ENCODE data around the gene KRT73. TPM values are rescaled to one million over a fixed set of nuclear protein-coding genes. Genes with fewer than 3 reads are reported as not detected.

KRT73 gene
- total and polyA plus RNA-seq, 2 of the 8 experiments (the other 6 are each of a cell fraction or from before 2014, with no cell fraction given): not detected

DNA sequence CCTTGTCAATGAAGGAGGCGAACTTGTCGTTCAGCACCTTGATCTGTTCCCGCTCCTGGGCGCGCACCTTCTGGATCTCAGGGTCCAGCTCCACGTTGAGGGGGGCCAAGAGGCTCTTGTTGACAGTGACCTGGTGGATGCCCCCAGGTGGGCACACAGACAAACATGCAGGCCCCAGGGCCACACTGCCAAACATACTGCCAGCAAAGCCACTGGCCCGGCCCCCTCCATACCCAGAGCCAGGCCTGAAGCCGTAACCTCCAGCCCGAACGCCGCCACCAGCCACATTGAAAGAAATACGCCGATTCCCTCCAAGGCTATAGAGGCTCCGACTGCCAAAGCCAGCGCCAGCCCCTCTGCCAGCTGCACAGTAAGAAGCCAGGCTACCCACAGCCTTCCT lies 45.1 kb downstream of the KRT73 start:
- Histone ChIP-seq H2AK5ac (ENCODE audit: low read depth, low read length) (no peak overlapping the region), H3K4me2 (ENCODE audit: insufficient read depth in 1 of 2, low read depth in 2 of 2, low read length in 2 of 2) (no peak overlapping the region), H3K4ac (replicated peaks; ENCODE audit: insufficient read length, low read depth, low read length) (no peak overlapping the region), H4K91ac (replicated peaks; ENCODE audit: insufficient read length, low read length) (no peak overlapping the region), H2BK5ac (ENCODE audit: low read depth, low read length) (no peak overlapping the region), H3K4me3 (ENCODE audit: extremely low read depth in 1 of 4, insufficient read depth in 2 of 4, low read depth in 3 of 4, low read length in 4 of 4) (no peak overlapping the region), H3K4me1 (replicated peaks in 1 of 4; ENCODE audit: control insufficient read depth in 3 of 4, insufficient read depth in 4 of 4, low read length in 3 of 4) (no peaks in the 10 kb centered on the region), H3K79me1 (ENCODE audit: low read depth, low read length) (no peaks in the 10 kb centered on the region), H2BK12ac (ENCODE audit: low read depth, low read length) (no peak overlapping the region), H2AFZ (ENCODE audit: low read length) (no peak overlapping the region), H4K8ac (ENCODE audit: extremely low read depth, insufficient read depth, low read length) (no peak overlapping the region), H3K18ac (ENCODE audit: extremely low read depth, low read length) (no peak overlapping the region; the same call in 1 of the 2 replicates), H4K20me1 (replicated peaks in 1 of 2; ENCODE audit: control insufficient read depth in 1 of 2, insufficient read depth in 2 of 2, low read length in 2 of 2) (no peaks in the 10 kb centered on the region), H2BK20ac (ENCODE audit: low read length) (no peak overlapping the region), H4K5ac (ENCODE audit: insufficient read length, low read depth, low read length) (no peak overlapping the region), H3K56ac (replicated peaks; ENCODE audit: insufficient read length, low read depth, low read length) (no peak overlapping the region), H3K9me3 (ENCODE audit: insufficient read depth in 2 of 2, low read depth in 1 of 2, low read length in 1 of 2) (no peaks in the 10 kb centered on the region), H2BK15ac (ENCODE audit: low read length) (no peak overlapping the region), H3K79me2 (ENCODE audit: control insufficient read depth in 1 of 2, insufficient read depth in 2 of 2, low read length in 2 of 2) (no peaks in the 10 kb centered on the region), H3K23ac (ENCODE audit: insufficient read length) (no peak overlapping the region), H3K23me2 (ENCODE audit: low read depth, low read length) (no peaks in the 10 kb centered on the region), H2BK120ac (replicated peaks; ENCODE audit: low read depth, low read length) (no peak overlapping the region), H3K36me3 (ENCODE audit: control insufficient read depth in 2 of 4, insufficient read depth in 4 of 4, low read length in 3 of 4) (no peaks in the 10 kb centered on the region), H3K27me3 (replicated peaks in 1 of 4; ENCODE audit: control insufficient read depth in 3 of 4, extremely low read depth in 1 of 4, insufficient read depth in 3 of 4, low read length in 3 of 4) (no peaks in the 10 kb centered on the region; a peak in 2 of 7 replicates), H3K9ac (replicated peaks in 1 of 4; ENCODE audit: extremely low read depth in 1 of 4, low read depth in 3 of 4, low read length in 3 of 4) (no peak overlapping the region), H3K27ac (ENCODE audit: low read depth, low read length) (no peak overlapping the region), H3K14ac (ENCODE audit: insufficient read length) (no peak overlapping the region)
- DNase-seq (ENCODE audit: low read depth in 1 of 2, low spot score in 2 of 2) (no peak), FAIRE-seq (no peak)
- ChIA-PET POLR2A (ENCODE audit: partially characterized antibody) (no interaction called here), CTCF (ENCODE audit: partially characterized antibody) (interaction anchor here (0.8 to 4.7 kb wide), 12 partner anchors 10 to 311 kb away, joined by 3 to 29 read pairs (median 7); no protein-coding TSS in a partner anchor)
- WGBS, 2 experiments (ENCODE audit: extremely low coverage in 1 of 2, insufficient coverage in 1 of 2, insufficient read length in 1 of 2, insufficient replicate concordance in 2 of 2, low coverage in 1 of 2, low lambda C conversion rate in 2 of 2, missing lambda C conversion rate in 1 of 2): 86% methylated on average over 15 of the region's 15 CpGs; no CpG with 5 or more reads in 1 of the 2 experiments
- no peak for TF ChIP-seq TCF12 (IDR thresholded peaks at IDR 0.05; ENCODE audit: low read depth, low read length)
- no peak for TF ChIP-seq TAF1 (IDR thresholded peaks at IDR 0.05; ENCODE audit: low read depth, low read length)
- TF ChIP-seq, protein P1, sequence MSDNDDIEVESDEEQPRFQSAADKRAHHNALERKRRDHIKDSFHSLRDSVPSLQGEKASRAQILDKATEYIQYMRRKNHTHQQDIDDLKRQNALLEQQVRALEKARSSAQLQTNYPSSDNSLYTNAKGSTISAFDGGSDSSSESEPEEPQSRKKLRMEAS (IDR thresholded peaks at IDR 0.05): no peak
- no peak for TF ChIP-seq POLR2A (IDR thresholded peaks at IDR 0.05; ENCODE audit: control extremely low read depth in 1 of 2, low read depth in 2 of 2, low read length in 2 of 2)
- no peak for TF ChIP-seq ASH2L (IDR thresholded peaks at IDR 0.05; ENCODE audit: low read length)
- TF ChIP-seq SP2 (IDR thresholded peaks at IDR 0.05; ENCODE audit: low read length): no peak
- TF ChIP-seq POU5F1 (IDR thresholded peaks at IDR 0.05; ENCODE audit: low read depth, low read length): no peak
- no peak for TF ChIP-seq BACH1 (IDR thresholded peaks at IDR 0.05; ENCODE audit: low read length)
- TF ChIP-seq GTF2F1 (IDR thresholded peaks at IDR 0.05; ENCODE audit: borderline replicate concordance, low read depth, low read length): no peak
- no peak for TF ChIP-seq CBX5 (IDR thresholded peaks at IDR 0.05; ENCODE audit: low read depth, low read length)
- TF ChIP-seq EP300 (IDR thresholded peaks at IDR 0.05; ENCODE audit: borderline replicate concordance in 1 of 2, low read depth in 2 of 2, low read length in 2 of 2): no peak
- TF ChIP-seq SP1 (IDR thresholded peaks at IDR 0.05; ENCODE audit: low read depth, low read length): no peak
- no peak for TF ChIP-seq KDM5A (IDR thresholded peaks at IDR 0.05; ENCODE audit: low read length)
- TF ChIP-seq GABPA (IDR thresholded peaks at IDR 0.05; ENCODE audit: borderline replicate concordance, insufficient read depth, low read length): no peak
- no peak for TF ChIP-seq JUND (IDR thresholded peaks at IDR 0.05; ENCODE audit: low read length)
- no peak for TF ChIP-seq NANOG (IDR thresholded peaks at IDR 0.05; ENCODE audit: insufficient read depth, low read depth, low read length, poor library complexity, severe bottlenecking)

All from H1 (cell line).